Stomach (tissue), 4 donors: ENCODE results near the gene CENPX.

Experiments
- EP300 ChIP-seq: sonication (generic); formaldehyde crosslinking; IDR thresholded peaks from one replicate; pipeline ENCODE4 v1.6.1; 2017; ENCODE audit warnings: antibody characterized with exemption
- POLR2A ChIP-seq, 4 donors: fragments of 450-650 bp; IDR thresholded peaks; one replicate each; pipeline ENCODE4 v1.6.1; 2016; ENCODE audit warnings: antibody characterized with exemption in 4 of 4, control low read depth in 2 of 4, mild to moderate bottlenecking in 1 of 4, moderate library complexity in 1 of 4
- TF ChIP-seq, protein P1 (sequence below), 7 experiments: fragments of 450-650 bp in 4 of 7; fragments of 200-600 bp in 3 of 7; sonication (generic) in 3 of 7; IDR thresholded peaks; one replicate each; pipeline ENCODE4 v1.5.1; 2016 to 2019; ENCODE audit warnings: antibody characterized with exemption in 7 of 7, control low read depth in 2 of 7, mild to moderate bottlenecking in 1 of 7

DNA sequence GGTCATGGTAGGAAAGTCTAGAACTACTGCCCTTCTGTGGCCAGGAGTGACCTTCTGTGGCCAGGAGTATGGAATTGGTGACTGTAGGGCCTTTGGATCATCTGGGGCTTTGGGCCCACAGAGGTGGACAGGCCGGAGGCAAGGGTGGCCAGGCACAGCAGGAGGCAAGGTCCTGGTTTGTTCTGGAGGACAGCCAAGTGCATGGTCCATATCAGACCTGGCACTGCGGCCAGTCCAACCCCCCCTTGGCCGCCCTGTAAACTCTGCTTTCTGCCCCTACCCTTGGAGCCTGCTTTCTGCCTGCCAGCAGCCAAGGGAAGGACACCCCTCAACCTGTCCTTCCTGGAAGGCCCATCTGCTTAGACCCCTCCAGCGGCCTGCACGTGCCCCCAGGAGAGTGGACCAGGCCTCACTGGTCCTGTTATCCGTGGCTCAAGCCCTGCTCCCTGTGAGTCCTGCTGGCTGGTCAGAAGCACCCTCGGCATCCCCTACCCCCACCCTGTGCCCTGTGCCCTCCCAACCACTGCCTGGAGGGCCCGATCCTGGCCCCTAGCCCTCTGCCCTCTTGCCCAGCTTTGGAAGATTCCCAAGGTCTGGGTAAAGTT is 17.1 kb upstream of the CENPX start:
- TF ChIP-seq, protein P1, sequence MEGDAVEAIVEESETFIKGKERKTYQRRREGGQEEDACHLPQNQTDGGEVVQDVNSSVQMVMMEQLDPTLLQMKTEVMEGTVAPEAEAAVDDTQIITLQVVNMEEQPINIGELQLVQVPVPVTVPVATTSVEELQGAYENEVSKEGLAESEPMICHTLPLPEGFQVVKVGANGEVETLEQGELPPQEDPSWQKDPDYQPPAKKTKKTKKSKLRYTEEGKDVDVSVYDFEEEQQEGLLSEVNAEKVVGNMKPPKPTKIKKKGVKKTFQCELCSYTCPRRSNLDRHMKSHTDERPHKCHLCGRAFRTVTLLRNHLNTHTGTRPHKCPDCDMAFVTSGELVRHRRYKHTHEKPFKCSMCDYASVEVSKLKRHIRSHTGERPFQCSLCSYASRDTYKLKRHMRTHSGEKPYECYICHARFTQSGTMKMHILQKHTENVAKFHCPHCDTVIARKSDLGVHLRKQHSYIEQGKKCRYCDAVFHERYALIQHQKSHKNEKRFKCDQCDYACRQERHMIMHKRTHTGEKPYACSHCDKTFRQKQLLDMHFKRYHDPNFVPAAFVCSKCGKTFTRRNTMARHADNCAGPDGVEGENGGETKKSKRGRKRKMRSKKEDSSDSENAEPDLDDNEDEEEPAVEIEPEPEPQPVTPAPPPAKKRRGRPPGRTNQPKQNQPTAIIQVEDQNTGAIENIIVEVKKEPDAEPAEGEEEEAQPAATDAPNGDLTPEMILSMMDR (IDR thresholded peaks at IDR 0.05), result no peak
- TF ChIP-seq POLR2A (IDR thresholded peaks at IDR 0.05) (no peak), EP300 (no peak)
